Astrocyte of the cerebellum (primary cell): ENCODE results near the gene EHD3.

Experiments used
- DNase-seq: peaks from one replicate; pipeline ENCODE4 v3.0.0-alpha.2; 2011; ENCODE audit warnings: low read depth
- H3K4me3 ChIP-seq: 2 replicates; pipeline ENCODE4 v1.5.1; 2011; ENCODE audit warnings: mild to moderate bottlenecking, low read depth, low read length, moderate library complexity
- in situ Hi-C: cut with HindIII; loops from 2 replicates; pipeline ENCODE4 v1.10.0; 2017; ENCODE audit warnings: low sequenced_read_pairs
- TF ChIP-seq, protein P1 (sequence below): IDR thresholded peaks from 2 replicates; pipeline ENCODE4 v1.5.1; 2012; ENCODE audit warnings: low read length, low read depth, moderate library complexity, mild to moderate bottlenecking; ENCODE audit errors: missing control alignments

The EHD3 gene

DNA sequence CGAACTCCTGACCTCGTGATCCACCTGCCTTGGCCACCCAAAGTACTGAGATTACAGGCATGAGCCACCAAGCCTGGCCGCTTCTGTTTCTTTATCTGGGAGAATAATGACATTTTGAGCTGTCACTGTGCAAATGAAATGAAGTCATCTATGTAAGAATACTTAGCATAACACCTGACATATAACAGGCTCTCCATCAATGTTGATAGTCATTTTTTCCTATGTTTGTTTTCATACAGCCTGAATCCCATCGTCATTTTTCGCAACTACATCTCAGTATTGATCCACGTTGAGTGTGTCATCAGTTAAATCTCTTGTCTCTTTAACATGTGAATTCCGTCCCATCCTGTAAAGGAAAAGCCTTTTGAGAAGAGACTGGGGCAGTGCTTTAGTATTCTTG lies 10.2 kb upstream of the EHD3 start:
- H3K4me3 ChIP-seq: no peak overlapping the region
- TF ChIP-seq, protein P1, sequence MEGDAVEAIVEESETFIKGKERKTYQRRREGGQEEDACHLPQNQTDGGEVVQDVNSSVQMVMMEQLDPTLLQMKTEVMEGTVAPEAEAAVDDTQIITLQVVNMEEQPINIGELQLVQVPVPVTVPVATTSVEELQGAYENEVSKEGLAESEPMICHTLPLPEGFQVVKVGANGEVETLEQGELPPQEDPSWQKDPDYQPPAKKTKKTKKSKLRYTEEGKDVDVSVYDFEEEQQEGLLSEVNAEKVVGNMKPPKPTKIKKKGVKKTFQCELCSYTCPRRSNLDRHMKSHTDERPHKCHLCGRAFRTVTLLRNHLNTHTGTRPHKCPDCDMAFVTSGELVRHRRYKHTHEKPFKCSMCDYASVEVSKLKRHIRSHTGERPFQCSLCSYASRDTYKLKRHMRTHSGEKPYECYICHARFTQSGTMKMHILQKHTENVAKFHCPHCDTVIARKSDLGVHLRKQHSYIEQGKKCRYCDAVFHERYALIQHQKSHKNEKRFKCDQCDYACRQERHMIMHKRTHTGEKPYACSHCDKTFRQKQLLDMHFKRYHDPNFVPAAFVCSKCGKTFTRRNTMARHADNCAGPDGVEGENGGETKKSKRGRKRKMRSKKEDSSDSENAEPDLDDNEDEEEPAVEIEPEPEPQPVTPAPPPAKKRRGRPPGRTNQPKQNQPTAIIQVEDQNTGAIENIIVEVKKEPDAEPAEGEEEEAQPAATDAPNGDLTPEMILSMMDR: no peak
- DNase-seq: no peak
- in situ Hi-C loops: no loop called here

- TF ChIP-seq, protein P1: no peak
- no peak for DNase-seq
- in situ Hi-C loops: no loop called here
- no peak overlapping the region for H3K4me3 ChIP-seq
These were observed 7.7 kb upstream of the EHD3 start for GRCh38 chr2:31226266-31226665.

GRCh38 chr2:31227110-31227509 lies 6.8 kb upstream of the EHD3 start:
- in situ Hi-C loops: no loop called here
- H3K4me3 ChIP-seq: no peak overlapping the region
- TF ChIP-seq, protein P1: no peak
- DNase-seq: no peak

DNA sequence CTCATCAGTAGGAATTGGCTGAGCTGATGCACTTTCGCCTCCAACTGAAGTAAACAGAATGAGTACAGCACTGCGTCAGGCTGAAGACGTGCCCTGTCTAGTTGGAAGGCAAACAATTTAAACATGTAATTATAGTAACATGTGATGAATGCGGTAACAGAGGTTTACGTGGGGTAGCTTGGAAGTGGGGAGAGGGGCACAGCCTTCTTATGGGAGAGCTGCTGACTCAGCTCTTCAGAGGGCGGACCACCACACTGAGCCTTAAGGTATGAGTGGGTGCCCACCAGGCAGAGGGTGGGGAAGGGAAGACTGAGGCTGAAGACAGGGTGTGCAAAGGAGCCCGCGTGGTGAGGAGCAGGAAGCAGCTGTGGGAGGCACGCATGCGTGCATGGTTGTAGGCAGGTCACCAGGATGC lies 6.2 kb upstream of the EHD3 start:
- H3K4me3 ChIP-seq: no peak overlapping the region
- in situ Hi-C loops: no loop called here
- TF ChIP-seq, protein P1: no peak
- DNase-seq: no peak

GRCh38 chr2:31228717-31229116 lies 5.2 kb upstream of the EHD3 start:
- in situ Hi-C loops: no loop called here
- TF ChIP-seq, protein P1: no peak
- no peak for DNase-seq
- no peak overlapping the region for H3K4me3 ChIP-seq

- TF ChIP-seq, protein P1: no peak
- H3K4me3 ChIP-seq: no peak overlapping the region
- DNase-seq: no peak
- in situ Hi-C loops: loop anchor here (5.0 kb wide), 1 partner anchor 88 kb away; no protein-coding TSS in a partner anchor
These were observed 3.2 kb upstream of the EHD3 start for GRCh38 chr2:31230751-31231150.
